MCF 10A (cell line): ENCODE measurements around the gene KIFBP. TPM values are rescaled to one million over a fixed set of nuclear protein-coding genes. Genes with fewer than 3 reads are reported as not detected.
"Not testable (repeated sequence)": the region's sequence is repeated elsewhere in the genome, so short reads cannot be mapped to it uniquely, and the experiment has no call there.

Source experiments
- BruUV-seq: library from RNA; stranded (reverse); fragments of 400-500 nt; replicated peaks from 2 replicates; lab custom pipeline; 2021; lab: Mats Ljungman, UMichigan
- CTCF ChIA-PET: fragments of 300-600 bp; sonication (Branson Sonifier 250); formaldehyde crosslinking; extraction: SDS; loops from one replicate; lab custom pipeline; 2021; ENCODE audit warnings: antibody characterized with exemption, inconsistent platforms; lab: Yijun Ruan, JAX
- POLR2A ChIA-PET: fragments of 300-600, 350-650 bp; sonication (Branson Sonifier 250); formaldehyde crosslinking; extraction: SDS; loops from one replicate; lab custom pipeline; 2020; ENCODE audit warnings: antibody characterized with exemption, inconsistent platforms; lab: Yijun Ruan, JAX
- DNase-seq: peaks from one replicate; pipeline ENCODE4 v3.0.0-alpha.2; 2018; ENCODE audit not compliant: unreplicated experiment
- H3K27ac Mint-ChIP-seq: one replicate; pipeline ENCODE4 v1.8.0; 2022; ENCODE audit warnings: mild to moderate bottlenecking, low read depth, mixed read lengths; ENCODE audit not compliant: unreplicated experiment
- H3K27me3 Mint-ChIP-seq: one replicate; pipeline ENCODE4 v1.8.0; 2022; ENCODE audit warnings: mixed read lengths; ENCODE audit not compliant: insufficient read depth, unreplicated experiment
- H3K36me3 Mint-ChIP-seq: one replicate; pipeline ENCODE4 v1.8.0; 2022; ENCODE audit warnings: mild to moderate bottlenecking, moderate library complexity, mixed read lengths; ENCODE audit not compliant: insufficient read depth, unreplicated experiment
- H3K4me1 Mint-ChIP-seq: one replicate; pipeline ENCODE4 v1.8.0; 2022; ENCODE audit warnings: mixed read lengths; ENCODE audit not compliant: insufficient read depth, unreplicated experiment
- H3K4me3 Mint-ChIP-seq: one replicate; pipeline ENCODE4 v1.8.0; 2022; ENCODE audit warnings: mild to moderate bottlenecking, moderate library complexity, mixed read lengths; ENCODE audit not compliant: unreplicated experiment
- H3K9me3 Mint-ChIP-seq: one replicate; pipeline ENCODE4 v1.8.0; 2022; ENCODE audit warnings: mixed read lengths; ENCODE audit not compliant: unreplicated experiment
- intact Hi-C: fragments of 100-400 bp; cut with micrococcal nuclease; formaldehyde crosslinking; loops from 2 replicates; pipeline ENCODE4 v1.14.1; 2022
- total RNA-seq: library from RNA; stranded (reverse); gene quantifications from 2 replicates; pipeline ENCODE4 v1.2.3, GENCODE V29; 2022
- TF ChIP-seq, protein P1 (sequence below): fragments of 200-600 bp; IDR thresholded peaks from one replicate; pipeline ENCODE4 v1.8.0; 2022; ENCODE audit warnings: antibody characterized with exemption, mild to moderate bottlenecking; ENCODE audit not compliant: unreplicated experiment

The KIFBP gene
- total RNA-seq, 1 experiment from 2014 or later: 20.9 TPM

DNA sequence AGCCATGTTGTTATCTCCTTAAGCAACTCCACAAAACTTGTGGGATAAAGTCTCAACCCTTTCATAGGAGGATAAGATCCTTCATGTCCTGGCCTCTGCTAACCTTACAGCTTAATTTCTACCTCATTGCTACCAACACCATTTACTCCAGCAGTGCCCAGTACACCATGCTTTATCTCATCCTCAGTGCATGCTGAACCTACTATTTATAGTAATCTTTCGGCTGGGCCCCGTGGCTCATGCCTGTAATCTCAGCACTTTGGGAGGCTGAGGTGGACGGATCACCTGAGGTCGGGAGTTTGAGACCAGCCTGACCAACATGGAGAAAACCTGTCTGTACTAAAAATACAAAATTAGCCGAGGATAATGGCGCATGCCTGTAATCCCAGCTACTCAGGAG, 8.9 kb upstream of the KIFBP start:
- H3K9me3 Mint-ChIP-seq, H3K4me3 Mint-ChIP-seq, H3K4me1 Mint-ChIP-seq, DNase-seq, BruUV-seq, H3K27me3 Mint-ChIP-seq, intact Hi-C loops: not testable (repeated sequence)
- H3K36me3 Mint-ChIP-seq: peaks cover 95% of the 10 kb centered on the region
- H3K27ac Mint-ChIP-seq: peak overlapping the region; percentile 58
- POLR2A ChIA-PET: interaction anchor here (1.7 to 2.7 kb wide), 2 partner anchors 7 to 24 kb away, joined by 4 to 14 read pairs; partner anchors contain the start of gene DDX21
- CTCF ChIA-PET: interaction anchor here (1.2 kb wide), 1 partner anchor 12 kb away, joined by 3 read pairs; no protein-coding TSS in a partner anchor

DNA sequence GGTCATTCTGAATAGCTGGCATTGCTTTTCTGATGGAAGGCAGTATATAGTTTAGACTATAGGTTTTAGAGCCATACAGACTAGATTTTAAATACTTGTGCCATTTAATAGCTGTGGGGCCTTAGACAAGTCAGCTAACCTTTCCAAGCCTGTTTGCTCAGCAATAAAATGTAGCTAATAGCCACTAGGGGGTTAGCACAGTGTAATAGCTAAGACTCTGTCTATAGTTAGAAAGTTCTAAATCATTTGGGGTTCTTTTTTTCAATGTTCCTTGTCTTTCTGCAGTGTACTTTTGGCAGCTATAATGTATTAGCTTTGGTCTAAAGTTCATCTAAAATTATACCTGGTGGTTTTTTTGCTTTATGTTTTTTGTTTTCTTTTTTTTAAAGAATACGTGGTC, 7.5 kb upstream of the KIFBP start:
- intact Hi-C loops: no loop called here
- no peaks in the 10 kb centered on the region for H3K27me3 Mint-ChIP-seq
- H3K4me1 Mint-ChIP-seq: peaks cover 5% of the 10 kb centered on the region
- H3K36me3 Mint-ChIP-seq: peaks cover 95% of the 10 kb centered on the region
- no peak overlapping the region for H3K4me3 Mint-ChIP-seq
- POLR2A ChIA-PET: interaction anchor here (0.7 to 1.5 kb wide), 2 partner anchors 8 to 13 kb away, joined by 3 to 4 read pairs; partner anchors contain the start of gene KIFBP
- CTCF ChIA-PET: interaction anchor here (0.6 to 1.7 kb wide), 9 partner anchors 11 to 114 kb away, joined by 3 to 6 read pairs (median 4); partner anchors contain the start of gene DDX21
- H3K9me3 Mint-ChIP-seq: no peaks in the 10 kb centered on the region
- no peak for DNase-seq
- BruUV-seq: no TSS peak
- no peak overlapping the region for H3K27ac Mint-ChIP-seq
- TF ChIP-seq, protein P1, sequence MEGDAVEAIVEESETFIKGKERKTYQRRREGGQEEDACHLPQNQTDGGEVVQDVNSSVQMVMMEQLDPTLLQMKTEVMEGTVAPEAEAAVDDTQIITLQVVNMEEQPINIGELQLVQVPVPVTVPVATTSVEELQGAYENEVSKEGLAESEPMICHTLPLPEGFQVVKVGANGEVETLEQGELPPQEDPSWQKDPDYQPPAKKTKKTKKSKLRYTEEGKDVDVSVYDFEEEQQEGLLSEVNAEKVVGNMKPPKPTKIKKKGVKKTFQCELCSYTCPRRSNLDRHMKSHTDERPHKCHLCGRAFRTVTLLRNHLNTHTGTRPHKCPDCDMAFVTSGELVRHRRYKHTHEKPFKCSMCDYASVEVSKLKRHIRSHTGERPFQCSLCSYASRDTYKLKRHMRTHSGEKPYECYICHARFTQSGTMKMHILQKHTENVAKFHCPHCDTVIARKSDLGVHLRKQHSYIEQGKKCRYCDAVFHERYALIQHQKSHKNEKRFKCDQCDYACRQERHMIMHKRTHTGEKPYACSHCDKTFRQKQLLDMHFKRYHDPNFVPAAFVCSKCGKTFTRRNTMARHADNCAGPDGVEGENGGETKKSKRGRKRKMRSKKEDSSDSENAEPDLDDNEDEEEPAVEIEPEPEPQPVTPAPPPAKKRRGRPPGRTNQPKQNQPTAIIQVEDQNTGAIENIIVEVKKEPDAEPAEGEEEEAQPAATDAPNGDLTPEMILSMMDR: no peak

DNA sequence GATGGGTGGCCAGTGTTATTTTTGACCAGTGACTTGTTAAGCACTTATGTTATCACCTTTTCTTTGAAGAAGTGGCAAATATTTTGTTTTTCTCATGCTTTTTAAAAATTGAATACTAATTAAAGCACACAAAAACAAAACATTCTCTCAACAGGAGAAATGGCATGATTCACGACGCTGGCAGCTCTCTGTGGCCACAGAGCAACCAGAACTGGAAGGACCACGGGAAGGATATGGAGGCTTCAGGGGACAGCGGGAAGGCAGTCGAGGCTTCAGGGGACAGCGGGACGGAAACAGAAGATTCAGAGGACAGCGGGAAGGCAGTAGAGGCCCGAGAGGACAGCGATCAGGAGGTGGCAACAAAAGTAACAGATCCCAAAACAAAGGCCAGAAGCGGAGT, 6.2 kb upstream of the KIFBP start:
- DNase-seq: no peak
- H3K36me3 Mint-ChIP-seq: peaks cover 82% of the 10 kb centered on the region
- peaks cover 5% of the 10 kb centered on the region for H3K4me1 Mint-ChIP-seq
- BruUV-seq: no TSS peak
- ChIA-PET CTCF (interaction anchor here (0.6 to 1.1 kb wide), 2 partner anchors 67 to 112 kb away, joined by 3 read pairs; no protein-coding TSS in a partner anchor), POLR2A (interaction anchor here (1.9 kb wide), 1 partner anchor 143 kb away, joined by 4 read pairs; no protein-coding TSS in a partner anchor)
- no peaks in the 10 kb centered on the region for H3K27me3 Mint-ChIP-seq
- no peak overlapping the region for H3K4me3 Mint-ChIP-seq
- TF ChIP-seq, protein P1: no peak
- no peak overlapping the region for H3K27ac Mint-ChIP-seq
- H3K9me3 Mint-ChIP-seq: no peaks in the 10 kb centered on the region
- intact Hi-C loops: no loop called here

DNA sequence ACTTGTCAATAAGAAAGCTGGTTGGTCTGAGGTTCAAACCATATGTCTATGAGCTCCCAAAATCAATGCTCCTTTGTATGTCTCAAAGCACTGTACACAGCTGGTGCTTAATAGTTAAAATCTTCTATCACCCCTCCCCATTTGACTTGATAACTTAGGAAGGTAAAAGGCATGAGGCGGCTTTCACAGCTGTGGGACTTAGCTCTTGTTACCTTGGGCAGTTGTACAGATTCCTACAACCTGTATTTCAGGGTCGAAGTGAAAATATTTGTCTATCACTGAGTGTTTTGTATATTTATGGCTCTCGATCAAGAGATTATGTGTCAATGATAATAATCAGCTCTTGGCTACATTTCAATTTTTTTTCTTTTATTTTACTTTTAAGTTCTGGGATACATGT, 992 bp upstream of the KIFBP start:
- DNase-seq: no peak
- ChIA-PET POLR2A (interaction anchor here (0.6 to 3.4 kb wide), 11 partner anchors 9 to 193 kb away, joined by 3 to 38 read pairs (median 4); partner anchors contain the start of genes DDX21 and SUPV3L1), CTCF (interaction anchor here (0.6 to 4.2 kb wide), 5 partner anchors 18 to 252 kb away, joined by 3 to 32 read pairs (median 3); no protein-coding TSS in a partner anchor)
- H3K36me3 Mint-ChIP-seq: peaks cover 39% of the 10 kb centered on the region
- no TSS peak for BruUV-seq
- peaks cover 16% of the 10 kb centered on the region for H3K4me1 Mint-ChIP-seq
- TF ChIP-seq, protein P1: no peak
- intact Hi-C loops: no loop called here
- no peaks in the 10 kb centered on the region for H3K9me3 Mint-ChIP-seq
- no peaks in the 10 kb centered on the region for H3K27me3 Mint-ChIP-seq
- H3K4me3 Mint-ChIP-seq: no peak overlapping the region
- peak overlapping the region; percentile 75 for H3K27ac Mint-ChIP-seq
